IPS-15b (cell line): ENCODE results near the gene HBQ1.
"Not testable (repeated sequence)": the region's sequence is repeated elsewhere in the genome, so short reads cannot be mapped to it uniquely, and the experiment has no call there.

Source experiments
- H3K27me3 ChIP-seq: one replicate; pipeline ENCODE4 v1.6.1; 2013; ENCODE audit warnings: low read length; ENCODE audit not compliant: control insufficient read depth, insufficient read depth
- H3K36me3 ChIP-seq: one replicate; pipeline ENCODE4 v1.6.1; 2013; ENCODE audit warnings: low read length; ENCODE audit not compliant: control insufficient read depth, insufficient read depth
- H3K4me1 ChIP-seq: one replicate; pipeline ENCODE4 v1.6.1; 2013; ENCODE audit warnings: mild to moderate bottlenecking, low read length; ENCODE audit not compliant: control insufficient read depth, insufficient read depth
- H3K4me3 ChIP-seq: one replicate; pipeline ENCODE4 v1.5.1; 2013; ENCODE audit warnings: low read depth, low read length
- H3K9ac ChIP-seq: one replicate; pipeline ENCODE4 v1.6.1; 2013; ENCODE audit warnings: low read depth, mild to moderate bottlenecking, low read length
- H3K9me3 ChIP-seq: one replicate; pipeline ENCODE4 v1.6.1; 2013; ENCODE audit warnings: mild to moderate bottlenecking, low read length; ENCODE audit not compliant: control insufficient read depth, insufficient read depth

The HBQ1 gene

GRCh38 chr16:172374-172941, 7.8 kb upstream of the HBQ1 start, which contains the start of gene HBA2:
HBA2 (plus strand) TSS chr16:172876; CDS start chr16:172913, 37 bp downstream.
- H3K4me1 ChIP-seq, H3K9me3 ChIP-seq, H3K36me3 ChIP-seq, H3K9ac ChIP-seq: not testable (repeated sequence)
- Histone ChIP-seq H3K27me3 (peaks cover 71% of the 10 kb centered on the region), H3K4me3 (peak within 1 kb of the TSS; percentile 18)

DNA sequence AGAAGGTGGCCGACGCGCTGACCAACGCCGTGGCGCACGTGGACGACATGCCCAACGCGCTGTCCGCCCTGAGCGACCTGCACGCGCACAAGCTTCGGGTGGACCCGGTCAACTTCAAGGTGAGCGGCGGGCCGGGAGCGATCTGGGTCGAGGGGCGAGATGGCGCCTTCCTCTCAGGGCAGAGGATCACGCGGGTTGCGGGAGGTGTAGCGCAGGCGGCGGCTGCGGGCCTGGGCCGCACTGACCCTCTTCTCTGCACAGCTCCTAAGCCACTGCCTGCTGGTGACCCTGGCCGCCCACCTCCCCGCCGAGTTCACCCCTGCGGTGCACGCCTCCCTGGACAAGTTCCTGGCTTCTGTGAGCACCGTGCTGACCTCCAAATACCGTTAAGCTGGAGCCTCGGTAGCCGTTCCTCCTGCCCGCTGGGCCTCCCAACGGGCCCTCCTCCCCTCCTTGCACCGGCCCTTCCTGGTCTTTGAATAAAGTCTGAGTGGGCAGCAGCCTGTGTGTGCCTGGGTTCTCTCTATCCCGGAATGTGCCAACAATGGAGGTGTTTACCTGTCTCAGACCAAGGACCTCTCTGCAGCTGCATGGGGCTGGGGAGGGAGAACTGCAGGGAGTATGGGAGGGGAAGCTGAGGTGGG, 6.9 kb upstream of the HBQ1 start:
- not testable (repeated sequence) for H3K36me3 ChIP-seq, H3K9ac ChIP-seq, H3K9me3 ChIP-seq, H3K4me1 ChIP-seq
- Histone ChIP-seq H3K4me3 (peak overlapping the region; percentile 18), H3K27me3 (peaks cover 71% of the 10 kb centered on the region)

DNA sequence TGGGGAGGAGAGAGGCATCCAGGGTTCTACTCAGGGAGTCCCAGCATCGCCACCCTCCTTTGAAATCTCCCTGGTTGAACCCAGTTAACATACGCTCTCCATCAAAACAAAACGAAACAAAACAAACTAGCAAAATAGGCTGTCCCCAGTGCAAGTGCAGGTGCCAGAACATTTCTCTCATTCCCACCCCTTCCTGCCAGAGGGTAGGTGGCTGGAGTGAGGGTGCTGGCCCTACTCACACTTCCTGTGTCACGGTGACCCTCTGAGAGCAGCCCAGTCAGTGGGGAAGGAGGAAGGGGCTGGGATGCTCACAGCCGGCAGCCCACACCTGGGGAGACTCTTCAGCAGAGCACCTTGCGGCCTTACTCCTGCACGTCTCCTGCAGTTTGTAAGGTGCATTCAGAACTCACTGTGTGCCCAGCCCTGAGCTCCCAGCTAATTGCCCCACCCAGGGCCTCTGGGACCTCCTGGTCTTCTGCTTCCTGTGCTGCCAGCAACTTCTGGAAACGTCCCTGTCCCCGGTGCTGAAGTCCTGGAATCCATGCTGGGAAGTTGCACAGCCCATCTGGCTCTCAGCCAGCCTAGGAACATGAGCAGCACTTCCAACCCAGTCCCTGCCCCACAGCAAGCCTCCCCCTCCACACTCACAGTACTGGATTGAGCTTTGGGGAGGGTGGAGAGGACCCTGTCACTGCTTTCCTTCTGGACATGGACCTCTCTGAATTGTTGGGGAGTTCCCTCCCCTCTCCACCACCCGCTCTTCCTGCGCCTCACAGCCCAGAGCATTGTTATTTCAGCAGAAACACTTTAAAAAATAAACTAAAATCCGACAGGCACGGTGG, 6.1 kb upstream of the HBQ1 start:
- H3K27me3 ChIP-seq: peaks cover 71% of the 10 kb centered on the region
- not testable (repeated sequence) for H3K4me3 ChIP-seq, H3K36me3 ChIP-seq, H3K4me1 ChIP-seq, H3K9me3 ChIP-seq, H3K9ac ChIP-seq

DNA sequence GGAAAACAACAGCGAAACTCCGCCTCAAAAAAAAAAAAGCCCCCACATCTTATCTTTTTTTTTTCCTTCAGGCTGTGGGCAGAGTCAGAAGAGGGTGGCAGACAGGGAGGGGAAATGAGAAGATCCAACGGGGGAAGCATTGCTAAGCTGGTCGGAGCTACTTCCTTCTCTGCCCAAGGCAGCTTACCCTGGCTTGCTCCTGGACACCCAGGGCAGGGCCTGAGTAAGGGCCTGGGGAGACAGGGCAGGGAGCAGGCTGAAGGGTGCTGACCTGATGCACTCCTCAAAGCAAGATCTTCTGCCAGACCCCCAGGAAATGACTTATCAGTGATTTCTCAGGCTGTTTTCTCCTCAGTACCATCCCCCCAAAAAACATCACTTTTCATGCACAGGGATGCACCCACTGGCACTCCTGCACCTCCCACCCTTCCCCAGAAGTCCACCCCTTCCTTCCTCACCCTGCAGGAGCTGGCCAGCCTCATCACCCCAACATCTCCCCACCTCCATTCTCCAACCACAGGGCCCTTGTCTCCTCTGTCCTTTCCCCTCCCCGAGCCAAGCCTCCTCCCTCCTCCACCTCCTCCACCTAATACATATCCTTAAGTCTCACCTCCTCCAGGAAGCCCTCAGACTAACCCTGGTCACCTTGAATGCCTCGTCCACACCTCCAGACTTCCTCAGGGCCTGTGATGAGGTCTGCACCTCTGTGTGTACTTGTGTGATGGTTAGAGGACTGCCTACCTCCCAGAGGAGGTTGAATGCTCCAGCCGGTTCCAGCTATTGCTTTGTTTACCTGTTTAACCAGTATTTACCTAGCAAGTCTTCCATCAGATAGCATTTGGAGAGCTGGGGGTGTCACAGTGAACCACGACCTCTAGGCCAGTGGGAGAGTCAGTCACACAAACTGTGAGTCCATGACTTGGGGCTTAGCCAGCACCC, 5.0 kb upstream of the HBQ1 start:
- peaks cover 73% of the 10 kb centered on the region for H3K27me3 ChIP-seq
- no peaks in the 10 kb centered on the region for H3K36me3 ChIP-seq
- H3K4me1 ChIP-seq: no peaks in the 10 kb centered on the region
- no peak overlapping the region for H3K9ac ChIP-seq
- peak overlapping the region; percentile 30 for H3K4me3 ChIP-seq
- no peaks in the 10 kb centered on the region for H3K9me3 ChIP-seq

DNA sequence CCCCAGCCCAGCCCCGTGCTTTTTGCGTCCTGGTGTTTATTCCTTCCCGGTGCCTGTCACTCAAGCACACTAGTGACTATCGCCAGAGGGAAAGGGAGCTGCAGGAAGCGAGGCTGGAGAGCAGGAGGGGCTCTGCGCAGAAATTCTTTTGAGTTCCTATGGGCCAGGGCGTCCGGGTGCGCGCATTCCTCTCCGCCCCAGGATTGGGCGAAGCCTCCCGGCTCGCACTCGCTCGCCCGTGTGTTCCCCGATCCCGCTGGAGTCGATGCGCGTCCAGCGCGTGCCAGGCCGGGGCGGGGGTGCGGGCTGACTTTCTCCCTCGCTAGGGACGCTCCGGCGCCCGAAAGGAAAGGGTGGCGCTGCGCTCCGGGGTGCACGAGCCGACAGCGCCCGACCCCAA, 4.3 kb upstream of the HBQ1 start:
- H3K9ac ChIP-seq, H3K9me3 ChIP-seq, H3K4me3 ChIP-seq, H3K4me1 ChIP-seq, H3K36me3 ChIP-seq: not testable (repeated sequence)
- H3K27me3 ChIP-seq: peaks cover 70% of the 10 kb centered on the region

- H3K36me3 ChIP-seq, H3K4me1 ChIP-seq, H3K9me3 ChIP-seq, H3K9ac ChIP-seq: not testable (repeated sequence)
- Histone ChIP-seq H3K27me3 (peaks cover 65% of the 10 kb centered on the region), H3K4me3 (peak within 1 kb of the TSS; percentile 30)
Observed at GRCh38 chr16:176477-177382, 3.5 kb upstream of the HBQ1 start, which contains the start of gene HBA1. HBA1 (plus strand) TSS chr16:176680; CDS start chr16:176717, 37 bp downstream.

- Histone ChIP-seq H3K9ac (no peak overlapping the region), H3K4me1 (no peaks in the 10 kb centered on the region), H3K9me3 (no peaks in the 10 kb centered on the region), H3K27me3 (peaks cover 63% of the 10 kb centered on the region), H3K36me3 (no peaks in the 10 kb centered on the region), H3K4me3 (peak overlapping the region; percentile 22)
Observed at GRCh38 chr16:177394-177822, 2.9 kb upstream of the HBQ1 start.

DNA sequence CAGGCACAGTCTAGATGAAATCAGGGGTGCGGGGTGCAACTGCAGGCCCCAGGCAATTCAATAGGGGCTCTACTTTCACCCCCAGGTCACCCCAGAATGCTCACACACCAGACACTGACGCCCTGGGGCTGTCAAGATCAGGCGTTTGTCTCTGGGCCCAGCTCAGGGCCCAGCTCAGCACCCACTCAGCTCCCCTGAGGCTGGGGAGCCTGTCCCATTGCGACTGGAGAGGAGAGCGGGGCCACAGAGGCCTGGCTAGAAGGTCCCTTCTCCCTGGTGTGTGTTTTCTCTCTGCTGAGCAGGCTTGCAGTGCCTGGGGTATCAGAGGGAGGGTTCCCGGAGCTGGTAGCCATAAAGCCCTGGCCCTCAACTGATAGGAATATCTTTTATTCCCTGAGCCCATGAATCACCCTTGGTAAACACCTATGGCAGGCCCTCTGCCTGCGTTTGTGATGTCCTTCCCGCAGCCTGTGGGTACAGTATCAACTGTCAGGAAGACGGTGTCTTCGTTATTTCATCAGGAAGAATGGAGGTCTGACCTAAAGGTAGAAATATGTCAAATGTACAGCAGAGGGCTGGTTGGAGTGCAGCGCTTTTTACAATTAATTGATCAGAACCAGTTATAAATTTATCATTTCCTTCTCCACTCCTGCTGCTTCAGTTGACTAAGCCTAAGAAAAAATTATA, 2.1 kb upstream of the HBQ1 start:
- H3K27me3 ChIP-seq: peaks cover 62% of the 10 kb centered on the region

GRCh38 chr16:178668-179015, 1.6 kb upstream of the HBQ1 start:
- Histone ChIP-seq H3K9ac (no peak overlapping the region), H3K27me3 (peaks cover 57% of the 10 kb centered on the region), H3K4me1 (no peaks in the 10 kb centered on the region), H3K9me3 (no peaks in the 10 kb centered on the region), H3K36me3 (no peaks in the 10 kb centered on the region), H3K4me3 (no peak overlapping the region)

More for the DNA sequence above, 2.1 kb upstream of the HBQ1 start:
- Histone ChIP-seq H3K9ac (no peak overlapping the region), H3K9me3 (no peaks in the 10 kb centered on the region), H3K36me3 (no peaks in the 10 kb centered on the region), H3K4me1 (no peaks in the 10 kb centered on the region), H3K4me3 (peak overlapping the region; percentile 22)
